Panc1 (cell line): Measurements from ENCODE around the gene ZFYVE27.

ENCODE experiments used
- POLR2AphosphoS5 ChIP-seq: IDR thresholded peaks from 2 replicates; pipeline ENCODE4 v1.6.1; 2012; ENCODE audit warnings: mild to moderate bottlenecking, low read depth, low read length, moderate library complexity
- SIN3A ChIP-seq: IDR thresholded peaks from 2 replicates; pipeline ENCODE4 v1.6.1; 2012; ENCODE audit warnings: low read depth, mild to moderate bottlenecking, low read length, moderate library complexity, borderline replicate concordance; ENCODE audit not compliant: insufficient read depth
- TCF7L2 ChIP-seq: IDR thresholded peaks from 2 replicates; pipeline ENCODE4 v1.6.1; 2011; ENCODE audit warnings: mild to moderate bottlenecking, low read depth, low read length, inconsistent platforms
- TF ChIP-seq, protein P1 (sequence below): fragments of 450-650 bp; IDR thresholded peaks from 2 replicates; pipeline ENCODE4 v1.5.1; 2017; ENCODE audit warnings: mild to moderate bottlenecking

DNA sequence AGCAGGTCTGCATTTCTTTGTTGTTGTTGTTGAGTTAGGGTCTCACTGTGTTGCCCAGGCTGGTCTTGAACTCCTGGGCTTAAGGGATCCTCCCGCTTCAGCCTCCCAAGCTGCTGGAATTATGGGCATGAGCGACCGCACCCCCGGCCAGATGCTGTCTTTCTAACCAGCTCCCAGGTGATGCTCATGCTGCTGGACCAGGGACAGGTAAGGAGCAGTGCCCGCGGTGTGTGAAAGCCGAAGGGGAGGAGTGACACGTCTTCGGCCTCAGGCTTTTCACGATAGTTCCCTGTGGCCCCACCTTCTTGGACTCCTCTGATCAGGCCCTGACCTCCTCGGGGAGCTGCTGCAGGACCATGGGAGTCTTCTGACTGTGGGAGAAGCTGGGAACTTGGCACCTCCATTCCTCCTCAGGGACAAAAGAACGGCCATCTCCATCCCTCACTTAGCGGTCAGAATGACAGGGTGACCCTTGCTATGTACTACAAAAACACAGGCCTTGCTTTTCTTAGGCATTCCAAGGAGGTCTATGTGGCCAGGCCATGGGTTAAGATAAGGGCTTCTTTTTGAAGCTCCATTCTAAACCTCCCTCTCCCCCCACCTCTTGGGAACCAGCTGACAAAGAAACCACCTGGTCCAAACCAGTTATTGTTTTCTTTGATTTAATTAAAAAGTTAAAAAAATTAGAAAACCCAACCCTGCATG is 29.3 kb downstream of the ZFYVE27 start:
- TF ChIP-seq, protein P1, sequence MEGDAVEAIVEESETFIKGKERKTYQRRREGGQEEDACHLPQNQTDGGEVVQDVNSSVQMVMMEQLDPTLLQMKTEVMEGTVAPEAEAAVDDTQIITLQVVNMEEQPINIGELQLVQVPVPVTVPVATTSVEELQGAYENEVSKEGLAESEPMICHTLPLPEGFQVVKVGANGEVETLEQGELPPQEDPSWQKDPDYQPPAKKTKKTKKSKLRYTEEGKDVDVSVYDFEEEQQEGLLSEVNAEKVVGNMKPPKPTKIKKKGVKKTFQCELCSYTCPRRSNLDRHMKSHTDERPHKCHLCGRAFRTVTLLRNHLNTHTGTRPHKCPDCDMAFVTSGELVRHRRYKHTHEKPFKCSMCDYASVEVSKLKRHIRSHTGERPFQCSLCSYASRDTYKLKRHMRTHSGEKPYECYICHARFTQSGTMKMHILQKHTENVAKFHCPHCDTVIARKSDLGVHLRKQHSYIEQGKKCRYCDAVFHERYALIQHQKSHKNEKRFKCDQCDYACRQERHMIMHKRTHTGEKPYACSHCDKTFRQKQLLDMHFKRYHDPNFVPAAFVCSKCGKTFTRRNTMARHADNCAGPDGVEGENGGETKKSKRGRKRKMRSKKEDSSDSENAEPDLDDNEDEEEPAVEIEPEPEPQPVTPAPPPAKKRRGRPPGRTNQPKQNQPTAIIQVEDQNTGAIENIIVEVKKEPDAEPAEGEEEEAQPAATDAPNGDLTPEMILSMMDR, result no peak
- TF ChIP-seq TCF7L2, result no peak
- TF ChIP-seq POLR2AphosphoS5, result no peak
- TF ChIP-seq SIN3A, result no peak
